Mesodermal cell (in vitro differentiated cells): Measurements from ENCODE around the gene BAHD1.

Source experiments
- H3K27ac ChIP-seq: 2 replicates; pipeline ENCODE4 v1.7.0; 2013; ENCODE audit warnings: mild to moderate bottlenecking, low read depth, low read length, moderate library complexity; ENCODE audit not compliant: severe bottlenecking
- H3K36me3 ChIP-seq: 2 replicates; pipeline ENCODE4 v1.7.1; 2013; ENCODE audit warnings: mild to moderate bottlenecking, low read length, moderate library complexity; ENCODE audit not compliant: control insufficient read depth, insufficient read depth
- H3K4me1 ChIP-seq: one replicate; pipeline ENCODE4 v1.7.1; 2013; ENCODE audit warnings: mild to moderate bottlenecking, low read length; ENCODE audit not compliant: insufficient read depth, control insufficient read depth, poor library complexity, severe bottlenecking
- H3K4me3 ChIP-seq: 2 replicates; pipeline ENCODE4 v1.7.0; 2013; ENCODE audit warnings: low read length, control low read depth, mild to moderate bottlenecking; ENCODE audit not compliant: insufficient read depth, poor library complexity, severe bottlenecking; ENCODE audit errors: extremely low read depth
- H3K9me3 ChIP-seq: 2 replicates; pipeline ENCODE4 v1.7.1; 2013; ENCODE audit warnings: mild to moderate bottlenecking, low read length, moderate library complexity; ENCODE audit not compliant: control insufficient read depth
- WGBS, 2 experiments: methylation state at CpG; one replicate each; pipeline ENCODE4 v1.1.5; 2013; ENCODE audit warnings: missing lambda C conversion rate in 2 of 2; ENCODE audit not compliant: insufficient coverage in 2 of 2; 5-methylcytosine and 5-hydroxymethylcytosine counted together

Gene BAHD1

GRCh38 chr15:40412095-40412759 lies 28.5 kb upstream of the BAHD1 start:
- Histone ChIP-seq H3K27ac (no peak overlapping the region), H3K36me3 (peaks cover 89% of the 10 kb centered on the region), H3K4me3 (no peak overlapping the region), H3K9me3 (no peaks in the 10 kb centered on the region), H3K4me1 (peaks cover 7% of the 10 kb centered on the region)
- 91% methylated on average over 7 of the region's 7 CpGs for WGBS, 2 experiments

- WGBS, 2 experiments = 96 to 97% methylated on average over 7 to 8 of the region's 9 CpGs
- Histone ChIP-seq H3K36me3 (peaks cover 84% of the 10 kb centered on the region), H3K27ac (no peak overlapping the region), H3K4me3 (no peak overlapping the region), H3K9me3 (no peaks in the 10 kb centered on the region), H3K4me1 (no peaks in the 10 kb centered on the region)
These were observed 27.7 kb upstream of the BAHD1 start for GRCh38 chr15:40413036-40413435.

DNA sequence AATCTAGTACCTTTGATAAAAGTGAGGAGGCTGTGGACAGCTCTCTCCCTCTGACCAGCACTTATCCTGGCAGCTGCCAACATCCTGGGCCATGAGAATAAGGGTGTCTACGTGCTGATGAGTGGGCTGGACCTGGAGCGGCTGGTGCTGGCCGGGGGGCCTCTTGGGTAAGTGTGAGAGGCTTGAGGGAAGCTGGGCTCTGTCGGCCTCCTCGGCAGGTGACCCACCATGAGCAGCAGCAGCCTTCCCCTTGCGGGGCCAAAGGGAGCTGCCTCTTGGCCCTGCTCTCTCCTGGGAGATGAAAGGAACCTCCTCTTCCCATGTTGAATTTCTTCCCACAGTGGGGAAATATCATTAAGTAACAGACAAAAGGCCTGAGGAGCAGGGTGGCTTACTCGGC lies 25.9 kb upstream of the BAHD1 start:
- no peak overlapping the region for H3K27ac ChIP-seq
- no peak overlapping the region for H3K4me3 ChIP-seq
- no peaks in the 10 kb centered on the region for H3K9me3 ChIP-seq
- H3K36me3 ChIP-seq = peaks cover 77% of the 10 kb centered on the region
- 83 to 100% methylated on average over 1 to 5 of the region's 7 CpGs for WGBS, 2 experiments
- H3K4me1 ChIP-seq = no peaks in the 10 kb centered on the region

DNA sequence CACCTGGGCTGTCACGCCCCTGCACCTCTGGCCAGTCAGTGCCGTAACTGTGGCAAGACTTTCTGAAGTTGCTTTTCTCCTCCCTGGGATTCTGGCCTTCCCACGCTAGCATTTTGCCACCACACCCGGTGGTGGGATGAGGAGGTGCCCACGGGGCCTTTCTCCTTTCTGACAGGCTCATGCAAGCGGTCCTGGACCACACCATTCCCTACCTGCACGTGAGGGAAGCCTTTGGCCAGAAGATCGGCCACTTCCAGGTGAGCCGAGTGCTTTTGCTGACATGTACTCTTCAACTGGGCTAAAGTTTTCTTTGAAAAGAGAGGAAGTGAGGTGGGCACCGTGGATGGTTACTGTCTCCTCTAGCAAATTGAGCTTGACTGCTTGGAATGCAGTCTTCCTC lies 25.5 kb upstream of the BAHD1 start:
- Histone ChIP-seq H3K9me3 (no peaks in the 10 kb centered on the region), H3K27ac (no peak overlapping the region), H3K4me3 (no peak overlapping the region), H3K4me1 (no peaks in the 10 kb centered on the region), H3K36me3 (peaks cover 73% of the 10 kb centered on the region)
- 95 to 100% methylated on average over 6 to 7 of the region's 10 CpGs for WGBS, 2 experiments

GRCh38 chr15:40416056-40416455 lies 24.7 kb upstream of the BAHD1 start:
- 92 to 96% methylated on average over 12 to 13 of the region's 14 CpGs for WGBS, 2 experiments
- no peak overlapping the region for H3K4me3 ChIP-seq
- no peaks in the 10 kb centered on the region for H3K9me3 ChIP-seq
- no peak overlapping the region for H3K27ac ChIP-seq
- H3K36me3 ChIP-seq = peaks cover 65% of the 10 kb centered on the region
- no peaks in the 10 kb centered on the region for H3K4me1 ChIP-seq

GRCh38 chr15:40418126-40418525 lies 22.6 kb upstream of the BAHD1 start:
- 94 to 95% methylated on average over 7 to 10 of the region's 10 CpGs for WGBS, 2 experiments
- Histone ChIP-seq H3K4me3 (no peak overlapping the region), H3K9me3 (no peaks in the 10 kb centered on the region), H3K36me3 (peaks cover 44% of the 10 kb centered on the region), H3K27ac (no peak overlapping the region), H3K4me1 (peaks cover 6% of the 10 kb centered on the region)

DNA sequence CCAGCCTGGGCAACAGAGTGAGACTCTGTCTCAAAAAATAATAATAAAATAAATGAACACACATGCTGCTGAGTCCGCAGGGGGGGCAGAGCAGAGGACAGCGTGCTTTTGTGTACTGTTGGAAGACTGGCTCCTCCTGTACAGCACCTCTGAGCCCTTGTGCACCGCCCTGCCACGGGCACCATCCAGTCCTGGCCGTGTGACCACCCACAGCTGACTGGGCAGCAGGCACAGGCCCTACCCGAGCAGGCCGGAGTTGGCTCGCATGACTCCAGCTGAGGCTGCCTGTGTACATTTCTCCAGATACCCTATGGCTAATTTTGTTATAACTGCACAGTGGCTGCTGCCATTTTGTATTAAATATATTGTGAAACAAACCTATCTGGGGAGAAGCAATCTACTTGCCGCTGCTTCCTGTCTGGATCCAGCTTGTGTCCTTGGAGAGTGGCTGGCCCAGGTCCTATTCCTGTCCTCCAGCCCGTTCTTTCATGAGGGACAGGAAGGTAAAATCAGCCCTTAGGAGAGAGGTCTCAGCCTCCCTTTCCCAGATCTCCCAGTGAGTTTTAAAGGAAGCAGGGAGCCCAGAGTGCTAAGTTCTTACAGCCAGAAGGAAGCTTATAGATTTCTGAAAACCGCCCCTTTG lies 20.6 kb upstream of the BAHD1 start:
- Histone ChIP-seq H3K4me3 (no peak overlapping the region), H3K4me1 (peaks cover 6% of the 10 kb centered on the region), H3K27ac (no peak overlapping the region), H3K9me3 (no peaks in the 10 kb centered on the region), H3K36me3 (peaks cover 24% of the 10 kb centered on the region)
- 92 to 100% methylated on average over 6 to 8 of the region's 11 CpGs for WGBS, 2 experiments

DNA sequence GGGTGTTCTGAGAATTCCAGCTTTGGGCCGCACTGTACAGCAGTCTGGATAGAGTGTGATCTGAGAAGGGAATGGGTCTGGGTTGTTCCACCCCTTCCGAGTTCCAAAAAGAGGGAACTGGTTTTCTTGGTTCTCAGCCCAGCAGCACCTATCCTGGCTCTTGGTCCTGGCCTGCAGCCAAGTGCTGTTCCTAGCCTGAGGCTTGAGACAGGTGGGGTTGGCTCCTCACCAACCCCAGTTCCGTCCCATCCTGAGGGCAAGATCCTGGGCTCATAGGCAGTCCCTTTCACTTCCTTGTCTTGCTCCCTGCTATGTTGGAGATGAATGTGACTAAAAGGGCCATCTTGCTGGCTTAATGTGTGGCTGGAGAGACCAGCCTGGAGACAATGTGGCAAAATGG lies 20.0 kb upstream of the BAHD1 start:
- peaks cover 6% of the 10 kb centered on the region for H3K4me1 ChIP-seq
- WGBS, 2 experiments = 93 to 100% methylated on average over 2 of the region's 3 CpGs
- peaks cover 18% of the 10 kb centered on the region for H3K36me3 ChIP-seq
- no peak overlapping the region for H3K27ac ChIP-seq
- H3K4me3 ChIP-seq = no peak overlapping the region
- H3K9me3 ChIP-seq = no peaks in the 10 kb centered on the region

GRCh38 chr15:40421246-40422157 lies 19.3 kb upstream of the BAHD1 start:
- Histone ChIP-seq H3K27ac (no peak overlapping the region), H3K4me3 (no peak overlapping the region)

GRCh38 chr15:40424483-40425115 lies 16.2 kb upstream of the BAHD1 start:
- no peaks in the 10 kb centered on the region for H3K9me3 ChIP-seq
- no peak overlapping the region for H3K4me3 ChIP-seq
- peaks cover 6% of the 10 kb centered on the region for H3K4me1 ChIP-seq
- no peak overlapping the region for H3K27ac ChIP-seq
- H3K36me3 ChIP-seq = no peaks in the 10 kb centered on the region
- 71 to 79% methylated on average over 1 to 5 of the region's 6 CpGs for WGBS, 2 experiments

More at GRCh38 chr15:40421246-40422157, 19.3 kb upstream of the BAHD1 start:
- H3K4me1 ChIP-seq = peaks cover 6% of the 10 kb centered on the region
- H3K36me3 ChIP-seq = peaks cover 11% of the 10 kb centered on the region
- no peaks in the 10 kb centered on the region for H3K9me3 ChIP-seq
- WGBS, 2 experiments = 16 to 23% methylated on average over 24 to 29 of the region's 31 CpGs
